OCI-LY1 (cell line): Measurements from ENCODE around the gene PGC.

Experiments used
- CTCF ChIP-seq: fragments of 200-600 bp; sonication (generic), shearing (Covaris generic); IDR thresholded peaks from 2 replicates; pipeline ENCODE4 v1.5.1; 2017; ENCODE audit warnings: mild to moderate bottlenecking, antibody characterized with exemption, low read length, moderate library complexity, mixed read lengths
- EZH2 ChIP-seq: fragments of 200-600 bp; sonication (generic), shearing (Covaris generic); IDR thresholded peaks from 2 replicates; pipeline ENCODE4 v1.8.0; 2017; ENCODE audit warnings: borderline replicate concordance, mixed run types, mild to moderate bottlenecking, antibody characterized with exemption, low read length, moderate library complexity, mixed read lengths

GRCh38 chr6:41720262-41720620 lies 27.0 kb downstream of the PGC start:
- no peak for TF ChIP-seq CTCF
- TF ChIP-seq EZH2 = no peak
